HG03354 (cell line): ENCODE results near the gene SAMD14.

Experiments
- ATAC-seq: cut with Tn5 transposase; IDR thresholded peaks from one replicate; pipeline ENCODE4 v1.9.1; 2021; ENCODE audit warnings: mild to moderate bottlenecking; ENCODE audit not compliant: unreplicated experiment, poor library complexity, severe bottlenecking

Gene SAMD14

DNA sequence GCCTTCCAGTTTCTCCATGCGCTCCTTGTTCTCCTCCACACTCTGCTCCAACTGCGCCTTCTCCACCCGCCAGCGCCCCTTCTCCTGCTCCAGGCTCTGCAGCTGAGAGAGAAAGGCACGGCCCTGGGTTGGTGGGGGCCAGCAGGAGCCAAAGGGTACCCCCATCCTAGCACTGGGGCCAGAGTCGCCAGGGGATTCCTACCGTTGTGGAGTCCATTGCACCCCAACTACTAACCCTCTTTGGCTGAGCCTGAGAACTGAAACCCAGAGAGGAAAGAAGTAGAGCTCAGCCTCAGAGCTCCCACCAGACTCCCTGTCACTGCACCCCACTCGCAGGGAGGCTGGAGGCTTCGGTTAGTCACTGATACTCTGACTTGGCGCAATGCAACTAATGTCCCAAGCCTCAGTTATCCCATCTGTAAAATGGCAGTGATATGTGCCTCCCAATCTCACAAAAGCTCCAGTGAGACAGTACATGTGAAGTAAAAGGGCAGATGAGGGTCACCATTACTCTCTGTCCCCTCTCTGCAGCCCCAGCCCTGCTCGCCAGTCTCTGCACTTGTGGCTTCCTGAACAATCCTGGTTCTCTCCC is 6.2 kb upstream of the SAMD14 start:
- ATAC-seq: no peak

DNA sequence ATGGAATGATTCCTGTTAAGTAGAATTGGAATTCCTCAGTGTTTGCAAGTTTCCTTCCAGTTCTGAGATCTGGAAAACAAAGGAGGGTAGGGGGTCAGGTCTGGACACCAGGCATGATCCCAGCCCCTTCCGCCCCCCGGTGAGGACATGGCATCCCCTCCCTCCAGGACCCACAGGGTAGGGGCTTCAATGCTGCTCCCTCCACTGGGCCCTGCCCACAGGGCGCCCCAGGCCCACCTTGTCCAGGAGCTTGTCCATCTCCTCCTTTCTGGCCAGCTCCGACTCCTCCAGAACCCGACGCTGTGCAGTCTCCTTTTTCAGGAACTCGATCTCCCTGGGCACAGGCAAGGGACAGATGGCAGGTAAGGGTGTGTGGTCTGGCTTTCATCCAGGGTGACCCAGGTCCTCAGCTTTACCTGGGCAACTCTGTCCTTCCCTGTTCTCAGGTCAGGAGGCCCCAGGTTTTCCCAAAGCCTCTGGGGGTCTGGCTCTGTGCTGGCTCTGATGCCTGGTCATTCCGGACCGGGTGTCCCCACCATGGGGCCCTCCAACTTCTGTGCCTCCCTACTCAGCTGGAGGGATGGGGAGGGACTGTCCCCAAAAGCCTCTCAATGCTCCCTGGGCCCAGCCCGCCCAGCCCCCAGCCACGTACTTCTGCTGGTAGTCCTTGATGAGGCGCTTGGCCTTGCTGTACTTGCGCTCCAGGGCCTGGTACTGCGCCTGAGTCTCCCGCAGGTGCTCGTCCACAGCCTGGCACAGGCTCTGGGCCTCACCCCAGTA is 5.5 kb upstream of the SAMD14 start:
- no peak for ATAC-seq

DNA sequence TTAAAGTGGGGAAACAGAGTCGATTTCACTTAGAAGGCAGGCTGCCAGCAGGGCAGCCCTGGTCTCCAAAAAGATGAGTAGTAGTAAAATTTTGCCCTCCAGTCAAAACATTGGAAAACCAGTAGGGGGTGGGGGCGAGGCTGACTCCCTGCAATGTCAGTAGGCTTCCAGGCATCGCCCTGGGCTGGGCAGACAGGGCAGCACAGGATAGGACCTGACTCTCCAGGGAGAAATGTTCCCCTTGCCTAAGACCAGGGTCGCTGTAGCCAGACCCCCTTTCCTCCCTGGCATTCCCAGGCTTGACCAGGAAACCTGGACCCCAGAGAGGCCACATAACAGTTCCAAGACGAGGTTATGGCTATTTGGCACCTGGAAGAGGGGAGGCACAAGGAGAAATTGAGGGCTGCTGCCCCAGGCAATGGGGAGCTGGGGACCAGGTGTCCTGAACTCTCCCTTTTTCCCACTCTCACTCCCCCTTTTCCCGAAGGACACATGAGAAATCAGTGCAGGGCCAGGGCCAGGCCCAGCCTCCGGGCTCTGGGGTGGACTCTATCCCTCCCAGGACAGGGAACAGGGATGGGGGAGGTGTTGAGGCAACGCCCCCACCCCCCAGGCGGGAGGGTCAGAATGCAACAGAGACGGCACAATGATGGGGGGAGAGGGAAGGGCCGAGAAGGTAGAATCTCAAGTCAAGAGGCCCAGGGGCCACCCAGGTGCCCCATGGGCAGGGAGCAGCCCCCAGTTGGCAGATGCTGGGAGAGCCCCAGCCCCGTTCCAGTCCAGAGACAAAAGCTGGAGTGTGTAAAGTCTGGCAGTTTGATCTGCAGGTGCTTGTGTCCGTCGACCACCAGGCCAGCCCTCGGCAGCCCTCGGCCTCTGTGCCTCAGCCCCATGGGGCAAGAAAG is 4.5 kb upstream of the SAMD14 start:
- no peak for ATAC-seq

DNA sequence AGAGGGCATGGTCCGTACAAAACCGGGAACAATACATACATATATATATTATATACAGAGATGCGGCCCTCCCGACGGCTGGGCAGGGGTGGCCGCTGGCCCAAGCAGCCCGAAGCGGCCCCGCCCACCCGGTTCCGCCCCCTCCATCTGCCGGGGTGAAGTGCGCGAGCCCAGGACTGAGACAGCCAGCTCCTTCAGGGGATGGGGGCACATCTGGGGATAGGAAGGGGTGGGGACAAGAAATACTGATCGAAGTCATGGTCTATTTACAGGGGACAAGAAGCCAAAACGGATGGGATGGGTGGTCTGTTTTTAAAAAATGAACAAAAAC is 3.8 kb upstream of the SAMD14 start:
- no peak for ATAC-seq

DNA sequence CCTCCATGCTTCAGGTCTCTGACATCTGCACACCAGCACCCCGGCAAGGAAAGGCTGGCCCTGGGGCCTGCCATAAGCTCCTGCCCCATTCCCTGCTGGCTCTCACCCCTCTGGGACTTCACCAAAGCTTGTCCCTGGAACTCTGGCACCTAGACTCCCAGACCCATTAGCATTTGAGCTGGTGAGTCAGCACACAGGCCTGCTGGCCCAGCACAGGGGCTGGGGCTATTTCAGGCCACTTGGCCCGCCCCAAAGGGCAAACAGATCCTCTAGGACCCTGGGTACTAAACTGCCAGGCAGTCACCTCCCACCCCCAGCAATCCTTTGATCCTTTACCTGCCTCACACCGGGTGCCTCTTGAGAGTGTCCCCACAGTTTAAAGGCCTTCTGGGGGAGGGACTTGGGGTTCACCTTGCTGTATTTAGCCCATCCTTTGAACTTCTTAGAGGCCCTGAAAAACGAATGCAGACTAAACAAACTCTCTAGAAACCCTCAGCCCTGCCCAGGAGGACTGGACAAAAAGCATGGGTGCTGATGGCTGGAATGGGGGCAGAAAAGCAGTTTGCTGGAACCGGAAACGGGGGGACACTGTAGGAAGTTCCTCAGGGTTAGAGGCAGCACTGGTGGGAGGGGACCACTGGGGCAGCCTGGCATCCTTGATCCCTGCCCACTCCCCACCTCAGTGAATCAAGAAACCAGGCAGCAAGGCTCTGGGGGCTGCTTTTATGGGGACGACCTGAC is 3.2 kb upstream of the SAMD14 start:
- no peak for ATAC-seq

DNA sequence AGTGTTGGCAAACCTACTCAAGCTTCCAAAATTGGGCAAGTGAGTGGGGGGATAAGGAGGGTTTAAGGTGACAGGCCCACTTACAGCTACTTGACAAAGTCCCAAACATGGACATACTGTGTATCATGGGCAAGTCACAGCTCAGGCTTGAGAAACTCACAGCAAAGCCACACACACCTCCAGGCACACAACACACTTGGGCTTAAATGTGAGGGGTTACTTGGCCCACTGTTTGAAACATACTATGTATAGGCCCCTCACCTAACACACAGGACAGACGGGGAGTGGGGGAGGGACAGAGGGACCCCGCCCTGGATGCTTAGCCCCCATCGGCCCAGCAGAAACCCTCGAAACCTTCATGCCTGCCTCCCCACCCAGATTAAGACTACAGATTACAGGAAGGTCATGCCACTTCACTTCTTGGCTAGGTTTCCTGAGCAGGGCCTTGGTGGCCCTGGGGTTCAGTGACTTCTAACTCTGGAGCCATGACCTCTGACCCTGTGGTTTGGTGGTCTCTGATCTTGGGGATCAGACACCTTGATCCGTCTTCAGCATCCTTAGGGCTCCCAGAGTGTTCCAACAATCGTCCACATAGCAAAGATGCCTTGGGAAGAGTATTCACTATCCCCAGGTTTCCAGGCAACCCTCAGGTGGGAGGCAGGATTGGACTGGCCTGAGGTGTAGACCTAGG is 2.3 kb upstream of the SAMD14 start:
- ATAC-seq: no peak

DNA sequence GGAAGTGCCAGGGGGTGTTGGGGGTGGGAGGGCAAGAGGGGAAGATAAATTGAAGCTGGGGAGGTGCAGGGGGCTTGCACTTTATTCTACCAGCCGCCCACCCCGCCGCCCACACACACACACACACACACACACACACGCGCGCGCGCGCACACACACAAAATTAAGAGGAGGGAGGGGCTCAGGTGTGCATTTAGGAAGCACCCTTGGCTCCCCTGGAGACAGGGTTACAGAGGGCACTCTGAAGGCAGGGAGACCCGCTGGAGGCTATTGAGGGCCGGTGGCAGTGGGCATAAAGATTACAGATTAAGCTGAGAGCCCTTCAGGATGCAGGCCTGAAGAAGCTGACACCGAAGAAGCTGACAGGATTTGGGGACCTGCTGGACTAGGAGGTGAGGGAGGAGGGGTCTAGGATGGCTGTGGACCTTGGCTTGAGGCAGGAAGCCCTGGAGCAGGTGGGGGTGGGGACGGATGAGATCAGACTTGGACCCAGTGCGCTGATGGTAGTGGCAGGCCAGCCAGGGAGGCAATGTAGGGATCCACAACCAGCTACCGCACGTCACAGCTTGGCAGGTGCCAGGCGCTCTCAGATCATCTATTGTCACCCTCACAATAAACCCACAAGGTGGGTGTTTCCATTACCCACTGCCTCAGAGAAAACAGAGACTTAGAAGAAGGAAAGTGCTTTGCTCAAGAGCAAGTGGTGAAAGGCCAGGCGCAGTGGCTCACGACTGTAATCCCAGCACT is 772 bp upstream of the SAMD14 start:
- no peak for ATAC-seq

DNA sequence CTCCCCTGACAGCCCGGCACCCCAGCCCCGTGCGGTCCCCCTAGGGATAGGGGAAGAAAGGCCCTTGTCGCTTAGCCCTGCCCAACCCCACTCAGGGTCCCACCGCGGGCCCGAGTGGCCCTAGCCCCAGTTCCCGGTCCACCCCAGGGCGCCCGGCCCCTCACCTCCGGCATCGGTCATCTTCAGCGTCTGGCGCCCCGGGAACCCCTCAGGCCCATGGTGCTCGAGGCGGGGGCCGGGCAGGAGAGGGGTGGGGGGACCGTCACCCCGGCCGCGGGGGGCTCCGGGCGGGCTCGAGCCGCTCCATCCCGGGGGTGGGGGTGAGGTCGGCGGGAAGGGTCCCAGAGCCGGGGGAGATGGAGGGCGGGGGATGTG is 620 bp downstream of the SAMD14 start:
- ATAC-seq: no peak

DNA sequence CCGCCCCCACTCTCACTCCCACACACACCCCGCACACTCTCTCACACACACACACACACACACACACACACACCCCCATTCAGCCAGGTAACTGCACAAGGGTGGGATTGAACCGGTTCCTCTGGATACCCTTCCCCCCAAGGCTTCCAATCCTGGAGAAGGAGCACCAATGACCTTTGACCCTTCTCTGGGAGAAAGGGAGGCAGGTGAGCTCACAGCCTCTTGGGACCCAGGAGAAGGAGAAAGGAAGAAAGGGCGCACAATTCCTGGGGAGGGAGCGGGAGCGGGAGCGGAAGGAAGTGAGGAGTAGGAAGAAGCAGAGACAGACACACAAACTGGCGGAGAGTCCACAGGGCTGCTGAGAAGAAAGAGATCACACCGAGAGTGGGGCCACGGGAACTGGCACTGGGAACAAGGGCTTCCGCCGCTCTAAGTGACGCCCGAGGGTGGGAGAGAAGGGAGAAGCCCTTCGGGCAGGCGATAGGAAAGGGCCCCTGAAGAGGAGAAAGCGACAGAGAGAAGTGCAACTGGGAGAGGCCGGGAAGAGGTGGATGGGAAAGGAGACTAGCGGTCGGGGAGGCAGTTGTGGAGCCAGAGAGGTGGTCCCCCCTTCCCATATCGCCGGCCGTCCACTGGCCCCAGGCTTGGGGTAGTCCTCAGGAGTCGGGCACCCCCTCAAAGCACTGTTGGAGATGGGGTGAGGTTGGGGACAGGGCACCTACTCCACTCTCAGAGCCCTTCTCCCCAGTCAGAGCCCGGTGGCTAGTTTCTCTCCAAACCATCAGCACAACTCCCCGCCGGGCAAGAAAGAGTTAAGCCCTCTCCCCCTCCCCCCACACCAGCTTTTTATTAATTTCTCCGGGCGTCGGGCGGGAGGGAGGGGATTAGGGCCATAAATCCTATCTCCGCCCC is 1.3 kb downstream of the SAMD14 start:
- no peak for ATAC-seq

DNA sequence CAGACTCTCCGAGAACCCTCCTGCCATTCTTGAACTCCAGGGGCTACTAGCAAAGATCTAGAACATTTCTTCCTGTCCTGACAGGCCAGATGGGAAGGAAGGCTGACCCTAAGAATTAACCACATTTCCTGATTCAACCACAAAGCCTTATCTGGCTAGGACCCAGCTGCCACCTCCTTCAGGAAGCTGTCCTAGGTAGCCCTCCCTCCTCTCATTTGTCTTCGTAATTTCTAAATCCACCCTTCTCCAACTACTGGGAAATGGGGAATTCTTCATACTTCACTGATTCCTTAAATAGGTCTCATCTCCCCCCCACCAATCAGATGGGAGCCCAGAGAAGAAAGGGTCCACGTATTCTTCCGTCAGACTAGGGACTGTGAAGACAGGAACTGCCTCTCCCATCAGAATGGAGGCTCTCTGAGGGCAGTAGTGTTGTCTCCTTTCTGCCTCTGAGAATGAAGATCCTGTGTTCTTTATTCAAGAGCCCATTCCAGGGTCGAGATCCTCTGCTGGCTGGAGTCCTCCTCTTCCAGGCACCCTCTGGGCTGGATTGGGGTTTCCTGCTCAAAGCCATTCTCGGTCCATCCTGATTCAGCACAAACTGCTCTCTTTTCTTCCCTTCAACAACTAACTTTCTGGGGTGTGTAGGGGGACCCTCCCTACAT is 2.1 kb downstream of the SAMD14 start:
- no peak for ATAC-seq

DNA sequence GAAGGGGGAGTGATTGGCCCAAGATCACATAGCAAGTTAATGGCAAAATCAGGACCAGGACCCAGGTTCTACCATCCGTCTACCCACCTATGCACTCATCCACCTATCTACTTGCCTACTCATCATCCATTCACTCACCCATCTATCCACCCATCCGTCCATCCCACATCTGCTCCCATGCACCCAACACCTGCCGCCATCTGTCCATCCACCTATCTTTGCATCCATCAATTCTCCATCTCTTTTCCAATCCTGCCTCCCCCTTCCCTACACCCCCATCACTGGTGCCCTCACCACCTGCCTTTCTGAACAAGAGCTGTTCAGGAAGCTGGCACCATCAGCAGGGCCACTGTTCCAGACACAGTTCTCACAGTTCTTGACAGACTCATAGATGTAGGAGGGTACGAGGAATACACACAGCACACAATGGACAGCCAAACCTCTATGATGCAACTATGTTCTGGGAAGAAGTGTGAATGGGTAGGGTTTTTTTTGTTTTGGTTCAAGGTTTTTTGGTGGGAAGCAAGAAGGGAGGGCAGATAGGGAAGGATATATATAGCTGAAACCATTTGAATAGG is 4.5 kb downstream of the SAMD14 start:
- ATAC-seq: no peak

DNA sequence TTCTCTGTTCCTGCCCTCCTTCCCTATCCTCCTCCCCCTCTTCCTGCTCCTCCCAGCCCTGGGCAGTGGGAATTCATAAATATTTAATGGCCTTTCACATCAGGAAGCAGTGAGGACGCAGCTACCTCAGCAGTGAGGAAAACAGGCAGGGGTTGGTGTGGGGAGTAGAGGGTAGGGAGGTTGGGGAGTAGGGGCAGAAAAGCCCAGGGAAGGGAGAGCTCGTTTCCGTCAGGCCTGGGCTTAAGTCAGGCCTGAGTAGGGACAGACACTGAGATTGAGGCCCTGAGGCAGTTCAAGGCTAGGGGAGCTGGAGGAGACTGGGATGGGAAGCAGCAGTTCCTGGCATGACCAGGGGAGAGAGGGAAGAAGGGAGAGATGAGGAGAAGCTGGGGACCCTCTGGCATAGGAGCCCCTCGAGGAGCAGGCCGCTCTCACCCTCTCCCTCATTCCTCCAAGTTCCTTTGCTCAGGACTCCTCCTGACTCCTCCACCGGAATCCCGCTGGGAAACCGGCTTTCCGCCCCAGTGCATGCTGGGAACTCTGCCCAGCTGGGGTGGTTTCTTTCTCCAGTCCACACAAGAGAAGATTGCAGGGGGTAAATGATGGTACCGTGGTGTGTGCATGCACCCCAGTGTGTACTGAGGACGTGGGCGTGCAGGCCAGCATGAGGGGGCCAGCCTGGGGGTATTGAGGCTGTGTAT is 6.2 kb downstream of the SAMD14 start:
- no peak for ATAC-seq

DNA sequence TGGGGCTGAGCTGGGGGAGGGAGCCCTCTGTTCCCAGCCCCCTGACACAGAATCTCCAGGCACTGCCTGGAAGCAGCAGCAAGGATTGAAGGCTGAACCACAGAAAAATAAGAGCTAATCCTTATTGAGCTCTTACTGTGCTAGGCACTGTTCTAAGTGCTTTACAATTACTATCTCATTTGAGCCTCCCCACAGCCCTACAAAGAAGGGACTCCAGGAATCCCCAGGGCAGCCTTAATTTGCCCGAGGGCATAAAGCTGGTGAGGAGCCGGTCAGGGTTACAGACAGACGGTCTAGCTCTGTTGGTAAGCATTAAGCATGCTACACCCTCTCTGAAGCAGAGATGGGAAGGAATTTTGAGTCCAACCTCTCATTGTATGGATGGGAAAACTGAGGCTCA is 7.0 kb downstream of the SAMD14 start:
- ATAC-seq: no peak

DNA sequence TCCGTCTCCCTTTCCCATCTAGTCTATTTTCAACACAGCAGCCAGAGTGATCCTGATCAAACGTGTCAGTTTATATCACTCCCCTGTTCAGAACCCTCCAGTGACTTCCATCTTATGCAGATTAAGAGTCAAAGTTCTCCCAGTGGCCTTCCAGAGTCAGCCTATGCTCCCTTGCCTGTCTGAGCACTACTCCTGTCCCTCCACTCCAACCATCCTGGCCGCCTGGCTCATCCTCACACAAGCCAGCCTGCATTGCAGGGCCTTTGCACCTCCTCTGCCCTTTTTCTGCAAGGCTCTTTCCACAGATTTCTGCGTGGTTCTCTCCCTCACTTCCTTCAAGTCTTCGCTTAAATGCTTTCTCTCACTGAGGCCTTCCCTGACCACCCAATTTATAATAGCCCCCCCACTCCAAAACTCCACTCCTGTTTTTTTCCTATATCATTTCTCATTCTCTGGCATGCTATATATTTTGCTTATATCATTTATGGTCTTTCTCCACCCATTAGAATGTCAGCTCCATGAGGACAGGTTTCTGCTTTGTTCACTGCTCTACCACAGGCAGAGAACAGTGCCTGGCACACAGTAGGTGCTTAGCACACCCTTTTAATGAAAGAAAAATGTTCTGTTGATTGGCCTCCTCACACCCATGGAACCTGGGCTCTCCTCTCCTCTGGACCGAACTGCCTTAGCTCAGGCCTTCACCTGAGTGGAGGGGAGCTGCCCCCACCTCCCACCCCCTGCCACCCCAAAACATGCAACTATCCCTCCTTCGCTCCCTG is 9.3 kb downstream of the SAMD14 start:
- ATAC-seq: no peak

DNA sequence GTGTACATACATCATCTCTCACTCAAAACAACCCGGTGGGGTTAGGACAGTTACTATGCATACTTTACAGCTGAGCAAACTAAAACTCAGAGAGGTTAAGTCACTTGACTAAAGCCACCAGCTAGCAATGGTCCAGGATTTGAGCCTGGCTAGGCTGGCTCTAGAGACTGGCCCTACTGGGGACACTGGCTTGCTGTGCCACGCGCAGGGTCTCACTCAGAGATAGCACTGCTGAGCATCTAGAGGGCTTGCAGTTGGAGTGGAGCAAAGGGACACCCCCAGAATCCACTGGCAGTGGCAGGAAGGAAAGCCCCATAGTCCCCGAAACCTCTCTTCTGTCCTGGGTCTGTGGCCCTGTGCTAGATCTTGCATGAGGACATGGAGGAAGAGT is 11.1 kb downstream of the SAMD14 start:
- ATAC-seq: no peak
